ENCODE data around the gene NCK1.

NCK1 gene

DNA sequence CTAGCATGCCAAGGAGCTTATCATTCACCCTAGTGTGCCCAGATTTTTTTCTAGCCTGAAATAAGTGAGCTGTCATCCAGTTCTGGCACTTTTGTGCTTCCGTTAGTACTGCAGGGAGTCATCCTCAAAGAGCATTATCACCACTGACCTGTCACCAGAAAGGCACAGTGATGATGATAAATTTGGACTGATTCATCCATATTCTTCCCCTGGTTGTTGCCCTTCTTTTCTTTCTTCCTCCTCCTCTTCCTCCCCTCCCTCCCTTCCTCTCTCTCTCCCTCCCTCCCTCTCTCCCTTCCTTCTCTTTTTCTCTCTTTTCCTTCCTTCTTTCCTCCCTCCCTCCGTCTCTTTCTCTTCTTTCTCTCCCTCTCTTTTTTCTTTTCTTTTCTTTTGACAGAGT is 21.8 kb upstream of the NCK1 start:
- H3K27me3 ChIP-seq (ENCODE audit: control insufficient read depth, low read length): no peaks in the 10 kb centered on the region
- H3K4me2 ChIP-seq (ENCODE audit: low read length): no peak overlapping the region
- no peaks in the 10 kb centered on the region for H3K4me1 ChIP-seq (ENCODE audit: control insufficient read depth, low read length)
- no peaks in the 10 kb centered on the region for H3K9me2 ChIP-seq (replicated peaks; ENCODE audit: control insufficient read depth, low read length)
- H3F3A ChIP-seq (ENCODE audit: control insufficient read depth, insufficient read depth): peaks cover 4% of the 10 kb centered on the region; the same call in 1 of the 2 replicates
- peaks cover 18% of the 10 kb centered on the region for H3K36me3 ChIP-seq (ENCODE audit: control insufficient read depth, low read length)
- H3K9me3 ChIP-seq (ENCODE audit: control insufficient read depth, insufficient read depth, low read length): no peaks in the 10 kb centered on the region
- no peaks in the 10 kb centered on the region for H4K20me1 ChIP-seq (ENCODE audit: control insufficient read depth, insufficient read depth, low read depth, low read length)
- H3K79me2 ChIP-seq (ENCODE audit: control insufficient read depth, low read length): no peaks in the 10 kb centered on the region
- no peak overlapping the region for H3K27ac ChIP-seq (ENCODE audit: low read depth, low read length)
- TF ChIP-seq EZH2phosphoT487 (IDR thresholded peaks at IDR 0.05; ENCODE audit: borderline replicate concordance, low read length): no peak
- TF ChIP-seq, protein P1, sequence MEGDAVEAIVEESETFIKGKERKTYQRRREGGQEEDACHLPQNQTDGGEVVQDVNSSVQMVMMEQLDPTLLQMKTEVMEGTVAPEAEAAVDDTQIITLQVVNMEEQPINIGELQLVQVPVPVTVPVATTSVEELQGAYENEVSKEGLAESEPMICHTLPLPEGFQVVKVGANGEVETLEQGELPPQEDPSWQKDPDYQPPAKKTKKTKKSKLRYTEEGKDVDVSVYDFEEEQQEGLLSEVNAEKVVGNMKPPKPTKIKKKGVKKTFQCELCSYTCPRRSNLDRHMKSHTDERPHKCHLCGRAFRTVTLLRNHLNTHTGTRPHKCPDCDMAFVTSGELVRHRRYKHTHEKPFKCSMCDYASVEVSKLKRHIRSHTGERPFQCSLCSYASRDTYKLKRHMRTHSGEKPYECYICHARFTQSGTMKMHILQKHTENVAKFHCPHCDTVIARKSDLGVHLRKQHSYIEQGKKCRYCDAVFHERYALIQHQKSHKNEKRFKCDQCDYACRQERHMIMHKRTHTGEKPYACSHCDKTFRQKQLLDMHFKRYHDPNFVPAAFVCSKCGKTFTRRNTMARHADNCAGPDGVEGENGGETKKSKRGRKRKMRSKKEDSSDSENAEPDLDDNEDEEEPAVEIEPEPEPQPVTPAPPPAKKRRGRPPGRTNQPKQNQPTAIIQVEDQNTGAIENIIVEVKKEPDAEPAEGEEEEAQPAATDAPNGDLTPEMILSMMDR (IDR thresholded peaks at IDR 0.05; ENCODE audit: low read depth, low read length, poor library complexity, severe bottlenecking): no peak
- no peak overlapping the region for H3K4me3 ChIP-seq (ENCODE audit: low read length)

DNA sequence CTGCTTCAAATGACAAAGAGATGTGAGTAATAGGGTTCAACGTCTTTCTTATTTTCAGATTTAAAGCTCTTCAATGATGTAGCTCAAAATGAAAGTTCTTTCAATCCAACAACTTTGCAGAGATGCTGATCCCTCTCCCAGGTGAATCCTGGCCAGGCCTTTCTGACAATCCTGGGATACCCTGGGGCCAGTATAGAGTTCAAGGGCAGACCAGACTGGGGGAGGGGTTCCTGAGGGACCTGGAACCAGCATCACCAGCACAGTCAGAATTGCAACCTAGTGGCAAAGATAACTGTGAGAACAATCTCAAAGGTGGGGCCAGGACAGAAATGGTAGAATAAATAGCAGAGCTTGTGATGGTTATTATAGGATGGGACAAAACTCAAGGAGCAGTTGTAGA is 19.7 kb upstream of the NCK1 start:
- no peak overlapping the region for H3K4me3 ChIP-seq (ENCODE audit: low read length)
- TF ChIP-seq EZH2phosphoT487 (IDR thresholded peaks at IDR 0.05; ENCODE audit: borderline replicate concordance, low read length): no peak
- TF ChIP-seq, protein P1 (IDR thresholded peaks at IDR 0.05; ENCODE audit: low read depth, low read length, poor library complexity, severe bottlenecking): no peak
- H3K36me3 ChIP-seq (ENCODE audit: control insufficient read depth, low read length): peaks cover 26% of the 10 kb centered on the region
- H3K79me2 ChIP-seq (ENCODE audit: control insufficient read depth, low read length): no peaks in the 10 kb centered on the region; the same call in 1 of the 2 replicates
- no peaks in the 10 kb centered on the region for H3K27me3 ChIP-seq (ENCODE audit: control insufficient read depth, low read length)
- H3K9me2 ChIP-seq (replicated peaks; ENCODE audit: control insufficient read depth, low read length): no peaks in the 10 kb centered on the region
- no peak overlapping the region for H3K27ac ChIP-seq (ENCODE audit: low read depth, low read length)
- no peaks in the 10 kb centered on the region for H3K9me3 ChIP-seq (ENCODE audit: control insufficient read depth, insufficient read depth, low read length)
- H3K4me1 ChIP-seq (ENCODE audit: control insufficient read depth, low read length): no peaks in the 10 kb centered on the region
- H3K4me2 ChIP-seq (ENCODE audit: low read length): no peak overlapping the region
- no peaks in the 10 kb centered on the region for H4K20me1 ChIP-seq (ENCODE audit: control insufficient read depth, insufficient read depth, low read depth, low read length)
- H3F3A ChIP-seq (ENCODE audit: control insufficient read depth, insufficient read depth): no peaks in the 10 kb centered on the region

DNA sequence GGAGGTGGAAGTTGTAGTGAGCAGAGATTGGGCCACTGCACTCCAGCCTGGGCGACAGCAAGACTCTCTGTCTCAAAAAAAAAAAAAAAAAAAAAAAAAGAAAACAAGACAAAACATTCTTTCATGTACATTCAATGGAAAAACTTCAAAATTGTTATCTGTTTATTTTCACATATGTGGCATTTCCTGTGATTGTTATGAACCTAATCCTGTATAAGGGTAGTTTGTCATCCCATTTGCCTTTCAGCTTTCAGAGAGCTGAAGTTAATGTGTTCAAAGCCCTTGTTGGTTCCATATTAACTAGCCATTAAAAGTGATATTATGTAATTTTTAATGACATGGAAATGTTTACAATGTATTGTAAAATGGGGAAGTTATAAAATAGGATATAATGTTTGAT is 17.3 kb upstream of the NCK1 start:
- Histone ChIP-seq H3K9me2 (replicated peaks; ENCODE audit: control insufficient read depth, low read length) (no peaks in the 10 kb centered on the region), H3K4me1 (ENCODE audit: control insufficient read depth, low read length) (no peaks in the 10 kb centered on the region), H3K27me3 (ENCODE audit: control insufficient read depth, low read length) (no peaks in the 10 kb centered on the region), H3K4me3 (ENCODE audit: low read length) (no peak overlapping the region), H3K36me3 (ENCODE audit: control insufficient read depth, low read length) (peaks cover 21% of the 10 kb centered on the region), H3K27ac (ENCODE audit: low read depth, low read length) (no peak overlapping the region), H4K20me1 (ENCODE audit: control insufficient read depth, insufficient read depth, low read depth, low read length) (no peaks in the 10 kb centered on the region), H3K79me2 (ENCODE audit: control insufficient read depth, low read length) (peaks cover 9% of the 10 kb centered on the region), H3F3A (ENCODE audit: control insufficient read depth, insufficient read depth) (no peaks in the 10 kb centered on the region), H3K4me2 (ENCODE audit: low read length) (no peak overlapping the region), H3K9me3 (ENCODE audit: control insufficient read depth, insufficient read depth, low read length) (no peaks in the 10 kb centered on the region)
- TF ChIP-seq, protein P1 (IDR thresholded peaks at IDR 0.05; ENCODE audit: low read depth, low read length, poor library complexity, severe bottlenecking): no peak
- TF ChIP-seq EZH2phosphoT487 (IDR thresholded peaks at IDR 0.05; ENCODE audit: borderline replicate concordance, low read length): no peak
